GM21717 (cell line): ENCODE measurements around the gene MT4.
"Not testable (repeated sequence)": the region's sequence is repeated elsewhere in the genome, so short reads cannot be mapped to it uniquely, and the experiment has no call there.

Experiments used
- ATAC-seq: cut with Tn5 transposase; IDR thresholded peaks from one replicate; pipeline ENCODE4 v1.9.1; 2021; ENCODE audit warnings: mild to moderate bottlenecking, moderate library complexity; ENCODE audit not compliant: unreplicated experiment

The MT4 gene

GRCh38 chr16:56558024-56558747, 6.7 kb upstream of the MT4 start:
- ATAC-seq, result no peak

DNA sequence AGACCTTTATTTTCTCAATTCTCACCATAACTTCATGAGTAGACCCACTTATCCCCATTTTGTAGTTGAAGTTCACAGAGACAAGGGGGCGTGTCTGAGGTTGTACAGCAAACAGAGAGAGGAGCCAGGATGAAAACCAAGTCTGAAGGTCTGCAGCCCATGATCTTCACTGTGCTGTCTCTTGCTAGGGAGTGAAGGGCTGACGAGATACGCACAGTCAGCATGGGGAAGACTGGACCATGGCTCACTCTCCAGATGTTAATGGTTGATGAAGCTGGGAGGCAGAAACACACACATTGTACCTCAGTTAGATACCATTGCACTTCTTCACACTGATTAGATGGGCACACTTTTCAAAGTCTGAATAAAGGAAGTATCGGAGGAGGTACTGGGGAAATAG, 5.8 kb upstream of the MT4 start:
- ATAC-seq, result no peak

GRCh38 chr16:56560447-56560846, 4.4 kb upstream of the MT4 start:
- no peak for ATAC-seq

DNA sequence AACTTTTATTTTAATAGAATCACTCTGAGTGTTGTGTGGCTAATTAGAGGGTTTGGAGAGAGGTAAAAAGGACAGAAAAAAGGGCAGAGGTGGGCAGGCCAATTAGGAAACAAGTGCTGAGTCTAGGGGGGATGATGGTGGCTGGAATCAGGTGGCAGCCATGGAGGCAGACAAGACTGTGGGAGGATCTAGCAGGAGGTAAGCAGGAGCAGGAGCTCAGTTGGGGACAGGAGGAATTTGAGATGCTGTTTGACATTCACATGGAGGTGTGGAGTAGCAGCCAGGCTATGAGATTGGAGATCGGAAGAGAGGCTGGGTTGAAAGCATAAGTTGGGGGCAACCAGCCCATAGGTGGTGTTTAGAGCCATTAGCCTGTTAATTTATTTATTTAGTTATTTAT, 3.7 kb upstream of the MT4 start:
- ATAC-seq, result no peak

- no peak for ATAC-seq
Measured at GRCh38 chr16:56569971-56570370, 5.1 kb downstream of the MT4 start.

GRCh38 chr16:56571525-56571924, 6.7 kb downstream of the MT4 start:
- no peak for ATAC-seq

GRCh38 chr16:56574625-56575024, 9.8 kb downstream of the MT4 start:
- no peak for ATAC-seq

DNA sequence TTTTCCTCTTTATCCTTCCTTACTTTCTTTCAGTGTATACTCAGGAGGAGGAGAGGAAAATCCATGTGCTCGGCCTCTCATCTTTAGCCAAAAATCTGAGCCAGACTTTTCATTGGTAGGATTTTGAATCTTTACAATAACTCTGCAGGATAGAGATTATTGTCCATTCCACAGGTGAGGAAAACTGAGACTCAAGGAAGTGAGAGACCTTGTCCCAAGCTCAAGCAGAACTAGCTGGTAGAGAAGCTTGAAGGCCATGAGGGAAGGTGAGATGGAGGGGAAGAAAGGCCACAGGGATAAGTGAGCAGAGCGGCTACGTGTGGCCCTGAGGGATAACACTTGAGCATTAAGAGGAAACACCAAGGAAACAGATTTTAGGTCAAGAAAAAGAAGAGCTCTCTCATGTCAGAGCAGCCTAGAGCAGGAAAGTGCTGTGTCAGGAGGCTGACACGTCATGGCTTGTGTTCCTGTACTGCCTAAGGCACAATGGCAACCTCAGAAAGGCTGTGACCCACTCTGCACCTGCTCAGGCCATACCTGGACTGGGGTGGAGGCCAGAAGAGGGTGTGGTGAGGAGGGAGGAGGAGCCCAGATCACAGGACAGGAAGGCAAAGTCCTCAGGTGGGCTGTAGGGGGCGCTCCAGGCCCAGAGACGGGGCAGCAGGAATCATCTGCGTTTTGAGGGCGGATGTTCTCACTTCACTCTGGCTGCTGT, 11.9 kb downstream of the MT4 start:
- peak; percentile 94 for ATAC-seq

GRCh38 chr16:56577300-56577625, 12.4 kb downstream of the MT4 start:
- no peak for ATAC-seq

DNA sequence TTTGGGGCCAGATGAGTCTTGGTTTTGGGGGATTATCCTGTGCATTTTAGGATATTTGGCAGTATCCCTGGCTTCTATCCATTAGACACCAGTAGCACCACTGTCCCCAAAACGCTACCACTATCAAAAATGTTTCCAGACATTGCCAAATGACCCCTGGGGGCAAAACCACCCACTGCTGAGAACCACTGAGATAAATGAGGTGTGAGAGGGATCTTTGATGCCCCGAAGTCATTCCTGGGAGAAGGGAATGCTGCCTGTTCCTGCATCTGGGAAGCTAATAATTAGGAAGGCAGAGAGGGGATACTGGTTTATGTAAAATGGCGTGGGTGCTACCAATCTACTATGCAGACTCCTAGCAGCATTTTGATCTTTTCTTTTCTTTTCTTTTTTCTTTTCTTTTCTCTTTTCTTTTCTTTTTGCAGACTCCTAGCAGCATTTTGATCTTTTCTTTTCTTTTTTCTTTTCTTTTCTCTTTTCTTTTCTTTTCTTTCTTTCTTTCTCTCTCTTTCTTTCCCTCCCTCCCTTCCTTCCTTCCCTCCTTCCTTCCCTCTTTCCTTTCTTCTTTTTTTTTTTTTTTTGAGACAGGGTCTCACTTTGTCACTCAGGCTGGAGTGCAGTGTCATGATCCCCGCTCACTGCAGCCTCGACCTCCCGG, 15.6 kb downstream of the MT4 start:
- ATAC-seq, result no peak

GRCh38 chr16:56582911-56583310, 18.0 kb downstream of the MT4 start:
- not testable (repeated sequence) for ATAC-seq

DNA sequence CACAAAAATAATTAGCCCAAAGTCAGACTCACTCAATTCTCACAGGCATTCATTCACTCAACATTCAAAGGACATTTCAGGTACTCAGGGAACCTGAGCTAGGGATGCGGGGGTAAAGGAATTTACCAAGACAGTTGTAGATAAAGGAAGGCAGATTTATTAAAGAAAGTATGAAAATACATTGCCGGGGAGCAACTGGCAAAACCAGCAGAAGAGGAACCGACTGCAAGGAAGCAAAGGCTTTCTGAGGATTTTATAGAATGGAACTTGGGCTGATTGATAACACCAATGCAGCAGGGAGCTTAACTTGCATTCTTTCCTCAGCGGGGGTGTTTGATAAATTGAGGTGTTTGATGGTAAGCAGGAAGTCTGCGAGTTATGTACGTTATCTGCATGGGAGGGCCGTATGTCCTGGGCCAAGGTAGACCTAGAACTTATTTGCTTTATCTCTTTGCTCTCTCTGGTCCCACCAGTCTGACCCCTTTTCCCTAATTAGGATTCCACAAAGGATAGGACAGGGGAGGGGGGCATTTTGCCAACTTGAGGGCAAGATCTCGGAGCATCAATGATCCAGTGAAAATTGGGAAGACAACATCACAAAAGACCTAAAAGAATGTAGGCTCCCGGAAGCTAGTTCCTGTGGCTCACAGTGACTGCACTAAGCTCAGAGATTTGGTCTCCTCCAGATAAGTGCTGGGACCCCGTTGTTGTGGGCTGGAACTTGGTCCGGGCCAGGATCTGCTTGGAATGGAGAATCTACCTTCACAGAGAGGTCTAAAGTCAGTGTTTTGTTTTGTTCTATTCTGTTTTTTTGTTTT, 18.7 kb downstream of the MT4 start:
- no peak for ATAC-seq

GRCh38 chr16:56584276-56584675, 19.4 kb downstream of the MT4 start:
- no peak for ATAC-seq

GRCh38 chr16:56588781-56589140, 23.9 kb downstream of the MT4 start:
- no peak for ATAC-seq

- no peak for ATAC-seq
Measured at GRCh38 chr16:56589141-56590039, 24.5 kb downstream of the MT4 start, which contains the start of gene MT3. Gene MT3, plus strand, starts transcription at chr16:56589528. Its CDS starts 63 bp downstream, at chr16:56589591.

DNA sequence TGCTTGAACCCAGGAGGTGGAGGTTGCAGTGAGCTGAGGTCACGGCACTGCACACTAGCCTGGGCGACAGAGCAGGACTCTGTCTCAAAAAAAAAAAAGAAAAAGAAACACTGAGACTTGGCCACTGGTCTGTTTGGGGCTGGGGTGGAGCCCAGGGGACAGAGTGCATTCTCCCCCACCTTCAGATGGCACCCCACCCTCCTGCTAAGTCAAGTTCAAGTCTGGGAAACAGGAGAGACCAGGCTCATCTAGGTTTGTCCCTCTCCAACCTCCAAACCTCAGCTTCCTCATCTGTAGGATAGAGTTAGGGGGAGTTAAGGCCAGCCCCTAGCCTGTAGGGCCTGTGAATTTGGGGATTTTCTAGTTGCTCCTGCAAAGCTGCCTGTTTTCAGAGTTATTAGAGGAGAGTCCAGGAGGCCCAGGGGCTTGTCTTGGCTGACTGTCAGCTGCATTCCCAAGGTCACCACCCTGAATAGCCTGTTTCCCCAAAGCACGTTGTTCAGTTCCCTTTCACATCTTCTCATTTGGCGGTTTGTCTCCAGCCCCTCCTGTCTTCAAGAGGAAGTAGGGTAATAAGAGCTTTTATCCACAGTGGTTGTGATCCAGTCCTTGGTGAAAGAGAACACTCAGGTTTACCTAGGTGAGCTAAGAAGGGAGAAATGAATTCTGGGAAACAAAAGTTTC, 26.6 kb downstream of the MT4 start:
- no peak for ATAC-seq

GRCh38 chr16:56593573-56594291, 28.9 kb downstream of the MT4 start:
- no peak for ATAC-seq

GRCh38 chr16:56594292-56594619, 29.4 kb downstream of the MT4 start:
- no peak for ATAC-seq

DNA sequence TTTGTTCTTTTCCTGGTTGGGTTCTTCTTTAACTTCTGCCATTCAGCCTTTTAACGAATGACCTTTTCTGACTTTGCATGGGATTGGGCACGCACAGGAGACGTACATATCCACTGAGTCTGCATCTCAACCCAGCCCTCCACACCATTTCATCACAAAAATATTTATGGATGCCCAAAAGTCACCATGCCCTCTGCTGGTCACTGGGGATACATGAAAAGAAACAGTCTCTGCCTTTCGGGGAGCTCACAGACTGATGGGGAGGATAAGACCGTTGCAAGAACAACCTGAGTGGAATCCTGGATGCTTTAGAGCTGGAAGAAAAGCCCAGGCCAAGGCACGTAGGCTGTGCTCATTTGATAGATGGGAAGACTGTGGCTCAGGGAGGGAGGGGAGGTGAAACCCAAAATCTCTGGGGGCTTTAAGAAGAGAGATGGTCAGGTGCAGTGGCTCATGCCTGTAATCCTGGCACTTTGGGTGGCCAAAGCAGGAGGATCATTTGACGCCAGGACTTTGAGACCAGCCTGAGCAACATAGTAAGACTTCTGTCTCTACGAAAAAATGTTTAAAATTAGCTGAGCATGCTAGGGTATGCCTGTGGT, 35.6 kb downstream of the MT4 start:
- ATAC-seq, result no peak
